ENCODE data around the gene KMO.
A peak's percentile ranks its signal among the peaks of the same experiment; 100 is the strongest.

The KMO gene

DNA sequence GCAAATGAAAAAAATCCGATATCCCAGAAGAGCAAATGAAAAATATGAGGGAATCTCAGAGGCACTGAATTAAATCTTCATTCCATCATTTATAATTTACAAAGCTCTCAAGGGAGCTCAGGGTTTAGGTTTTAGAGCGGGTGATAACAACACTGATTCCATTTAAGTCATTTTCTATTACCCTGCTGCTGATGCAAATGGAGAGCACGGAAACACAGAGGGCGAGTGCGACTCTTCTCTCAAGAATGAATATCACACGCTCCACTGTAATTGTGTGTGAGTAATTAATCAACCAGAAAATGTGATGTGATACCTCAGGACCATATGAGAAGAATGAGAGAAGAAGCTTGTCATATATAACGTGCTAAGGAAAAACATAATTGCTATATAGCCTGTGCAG, 85.2 kb downstream of the KMO start:
- TF ChIP-seq, protein P1, sequence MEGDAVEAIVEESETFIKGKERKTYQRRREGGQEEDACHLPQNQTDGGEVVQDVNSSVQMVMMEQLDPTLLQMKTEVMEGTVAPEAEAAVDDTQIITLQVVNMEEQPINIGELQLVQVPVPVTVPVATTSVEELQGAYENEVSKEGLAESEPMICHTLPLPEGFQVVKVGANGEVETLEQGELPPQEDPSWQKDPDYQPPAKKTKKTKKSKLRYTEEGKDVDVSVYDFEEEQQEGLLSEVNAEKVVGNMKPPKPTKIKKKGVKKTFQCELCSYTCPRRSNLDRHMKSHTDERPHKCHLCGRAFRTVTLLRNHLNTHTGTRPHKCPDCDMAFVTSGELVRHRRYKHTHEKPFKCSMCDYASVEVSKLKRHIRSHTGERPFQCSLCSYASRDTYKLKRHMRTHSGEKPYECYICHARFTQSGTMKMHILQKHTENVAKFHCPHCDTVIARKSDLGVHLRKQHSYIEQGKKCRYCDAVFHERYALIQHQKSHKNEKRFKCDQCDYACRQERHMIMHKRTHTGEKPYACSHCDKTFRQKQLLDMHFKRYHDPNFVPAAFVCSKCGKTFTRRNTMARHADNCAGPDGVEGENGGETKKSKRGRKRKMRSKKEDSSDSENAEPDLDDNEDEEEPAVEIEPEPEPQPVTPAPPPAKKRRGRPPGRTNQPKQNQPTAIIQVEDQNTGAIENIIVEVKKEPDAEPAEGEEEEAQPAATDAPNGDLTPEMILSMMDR (IDR thresholded peaks at IDR 0.05): no peak
- DNase-seq (ENCODE audit: low spot score): no peak
- H3K4me3 ChIP-seq: no peak overlapping the region
- no peak overlapping the region for H3K27ac ChIP-seq

DNA sequence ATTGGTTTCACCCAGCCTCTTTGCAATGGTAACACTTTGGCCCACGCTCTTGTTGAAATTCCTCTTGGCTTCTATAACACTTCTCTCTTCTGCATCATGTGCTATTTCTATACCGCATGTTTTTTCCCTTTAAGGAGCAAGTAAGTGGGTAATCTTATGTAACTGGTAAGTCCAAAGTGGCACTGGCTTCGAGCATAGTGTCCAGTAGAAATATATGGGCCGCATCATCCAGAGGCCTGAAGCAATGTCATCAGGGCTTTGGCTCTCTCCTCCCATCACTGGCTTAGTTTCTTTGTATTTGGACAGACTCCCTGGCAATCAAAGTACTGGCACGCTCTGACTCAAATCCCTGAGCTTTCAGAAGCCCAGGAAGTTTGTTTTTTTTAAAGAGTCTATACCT, 90.5 kb downstream of the KMO start:
- Histone ChIP-seq H3K27ac (no peak overlapping the region), H3K4me3 (no peak overlapping the region)
- TF ChIP-seq, protein P1 (IDR thresholded peaks at IDR 0.05): no peak
- no peak for DNase-seq (ENCODE audit: low spot score)

DNA sequence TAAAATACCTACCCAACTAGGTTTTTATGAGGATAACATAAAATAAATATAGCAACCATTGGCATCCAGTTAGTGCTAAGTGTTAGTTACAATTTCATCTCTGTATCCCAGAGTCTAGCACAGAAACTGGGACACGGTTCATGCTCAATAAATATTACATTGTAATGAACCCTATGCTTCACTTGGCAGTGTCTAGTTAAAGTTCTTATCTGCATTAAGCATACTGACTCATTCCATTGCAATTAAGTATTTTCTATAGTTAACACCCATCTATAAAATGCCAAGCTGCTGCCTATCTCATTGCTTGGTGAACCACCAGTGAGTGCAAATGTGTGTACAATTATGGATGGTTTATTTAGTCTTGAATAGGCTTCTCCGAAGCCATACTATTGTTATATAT, 92.8 kb downstream of the KMO start:
- TF ChIP-seq, protein P1 (IDR thresholded peaks at IDR 0.05): no peak
- Histone ChIP-seq H3K4me3 (no peak overlapping the region), H3K27ac (no peak overlapping the region)
- no peak for DNase-seq (ENCODE audit: low spot score)

DNA sequence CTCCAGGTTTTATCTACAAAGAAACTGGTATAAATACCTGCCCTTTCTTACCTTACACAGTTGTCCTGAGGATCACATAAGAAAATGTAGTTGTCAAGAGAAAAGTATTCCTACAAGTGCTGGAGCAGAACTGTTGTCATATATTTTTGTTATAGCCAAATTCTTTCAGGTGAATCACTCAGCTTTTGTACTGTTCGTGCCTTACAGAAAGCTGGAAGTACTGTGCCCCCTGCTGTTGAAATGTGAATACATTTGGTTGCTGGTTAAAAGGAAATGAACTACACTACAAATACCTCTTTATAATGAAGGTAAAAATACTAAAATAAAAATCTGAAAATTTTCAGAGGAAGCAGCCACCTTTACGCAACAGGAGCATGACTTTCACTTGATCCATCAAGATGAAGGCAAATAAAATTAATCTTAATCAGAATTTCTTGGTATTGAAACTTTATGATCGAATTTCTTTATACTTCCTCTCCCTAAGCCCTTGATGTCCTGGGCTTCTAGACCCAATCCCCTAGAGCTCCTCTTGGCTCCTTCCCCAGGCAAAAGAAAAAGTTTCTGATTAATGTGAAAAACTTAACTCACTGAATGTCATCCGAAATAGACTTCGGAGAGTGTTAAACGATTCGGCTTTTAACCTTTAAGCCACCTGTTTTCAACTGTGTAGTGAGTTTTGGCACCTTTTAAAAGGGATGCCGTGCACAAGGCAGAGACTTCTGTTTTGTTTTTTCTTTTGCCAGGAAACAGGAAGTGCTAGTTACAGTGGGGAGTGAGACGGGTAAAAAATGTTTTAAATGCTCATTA, 95.5 kb downstream of the KMO start:
- no peak for DNase-seq (ENCODE audit: low spot score)
- Histone ChIP-seq H3K27ac (no peak overlapping the region), H3K4me3 (no peak overlapping the region)
- TF ChIP-seq, protein P1 (IDR thresholded peaks at IDR 0.05): peak; percentile 18

DNA sequence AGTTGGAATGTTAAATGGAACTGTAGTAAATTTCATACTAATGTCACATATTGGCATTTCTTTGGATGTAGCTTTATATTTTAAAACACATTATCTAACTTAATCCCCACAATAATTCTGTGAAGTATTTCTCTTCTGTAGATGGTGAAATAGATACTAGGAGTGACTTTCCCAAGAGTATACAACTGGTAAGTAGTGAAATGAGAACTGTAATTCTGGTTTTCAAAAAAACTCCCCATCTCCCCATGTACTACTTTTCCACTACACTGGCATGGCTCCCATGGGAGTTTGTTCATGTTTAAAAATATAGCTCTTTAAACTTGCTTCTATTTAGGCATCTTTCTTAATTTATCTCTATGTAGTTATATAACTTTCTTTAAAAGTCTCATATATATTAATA, 97.8 kb downstream of the KMO start:
- TF ChIP-seq, protein P1 (IDR thresholded peaks at IDR 0.05): no peak
- no peak for DNase-seq (ENCODE audit: low spot score)
- no peak overlapping the region for H3K4me3 ChIP-seq
- H3K27ac ChIP-seq: no peak overlapping the region

DNA sequence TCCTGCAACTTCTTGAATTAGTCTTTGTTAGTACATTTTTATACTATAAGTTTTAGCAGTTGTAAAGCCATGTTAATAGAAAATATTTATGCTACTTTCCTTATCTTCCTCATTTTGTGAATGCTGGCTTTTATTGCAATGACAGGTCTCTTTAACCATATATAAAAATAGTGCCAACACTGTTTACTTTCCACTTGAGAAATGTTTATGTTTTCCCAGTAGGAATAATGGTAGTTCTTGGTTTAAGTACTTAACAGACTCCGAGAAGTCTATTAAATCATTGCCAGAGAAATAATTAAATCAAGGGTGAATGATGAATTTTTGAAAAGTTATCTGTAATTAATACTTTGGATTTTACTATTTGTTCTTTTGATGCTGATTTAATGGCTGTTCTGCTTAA, 98.3 kb downstream of the KMO start:
- TF ChIP-seq, protein P1 (IDR thresholded peaks at IDR 0.05): no peak
- Histone ChIP-seq H3K27ac (no peak overlapping the region), H3K4me3 (no peak overlapping the region)
- DNase-seq (ENCODE audit: low spot score): no peak

DNA sequence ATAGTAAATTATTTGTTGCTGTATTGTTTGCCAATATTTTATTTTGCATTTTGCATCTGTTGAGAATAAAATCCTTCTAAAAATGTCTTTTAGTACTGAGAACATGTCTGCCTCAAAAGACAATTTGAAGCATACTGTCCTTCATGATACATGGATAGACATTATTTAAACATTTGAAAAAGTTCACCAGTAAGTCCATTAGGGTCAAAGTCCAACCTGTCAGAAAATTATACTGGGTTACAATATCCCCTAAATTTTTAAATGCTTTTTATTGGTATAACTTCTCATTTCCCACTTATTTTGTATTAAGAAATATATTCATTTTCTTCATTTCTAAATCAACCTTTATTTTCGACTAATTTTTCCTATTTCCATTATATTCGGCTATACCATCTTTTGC, 98.7 kb downstream of the KMO start:
- Histone ChIP-seq H3K4me3 (no peak overlapping the region), H3K27ac (no peak overlapping the region)
- TF ChIP-seq, protein P1 (IDR thresholded peaks at IDR 0.05): no peak
- no peak for DNase-seq (ENCODE audit: low spot score)
